A673 (cell line): Measurements from ENCODE around the gene DSCAM.

Source experiments
- EZH2 ChIP-seq: fragments of 200-600 bp; sonication (generic); IDR thresholded peaks from 2 replicates; pipeline ENCODE4 v1.6.1; 2017; ENCODE audit warnings: borderline replicate concordance, low read depth, mild to moderate bottlenecking, mixed read lengths, antibody characterized with exemption, low read length; ENCODE audit not compliant: poor library complexity, severe bottlenecking
- TF ChIP-seq, protein P1 (sequence below): fragments of 300-800, 200-600 bp; sonication (generic); conservative IDR thresholded peaks from 2 replicates; pipeline ENCODE4 v1.5.1; 2017; ENCODE audit warnings: low read depth, mild to moderate bottlenecking, antibody characterized with exemption, low read length, moderate library complexity, mixed read lengths

DNA sequence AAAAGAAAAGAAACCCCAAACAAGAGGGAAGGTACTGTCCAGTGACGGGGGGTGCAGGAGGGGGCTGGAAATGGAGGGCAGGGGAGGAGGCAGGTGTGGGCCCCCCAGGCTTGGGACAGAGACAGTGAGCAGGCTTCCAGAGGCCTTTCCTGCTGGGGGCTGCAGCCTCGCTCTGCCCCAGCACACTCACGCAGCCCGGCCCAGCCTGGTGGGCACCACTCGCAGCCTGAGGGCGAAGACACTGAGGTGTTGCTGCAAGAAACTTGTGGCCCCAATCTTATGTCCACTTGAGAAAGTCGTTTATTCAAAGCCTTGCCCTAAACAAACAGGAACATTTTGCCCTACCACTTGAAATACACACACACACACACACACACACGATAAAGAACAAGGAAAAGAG lies 705.3 kb downstream of the DSCAM start:
- TF ChIP-seq EZH2: no peak
- TF ChIP-seq, protein P1, sequence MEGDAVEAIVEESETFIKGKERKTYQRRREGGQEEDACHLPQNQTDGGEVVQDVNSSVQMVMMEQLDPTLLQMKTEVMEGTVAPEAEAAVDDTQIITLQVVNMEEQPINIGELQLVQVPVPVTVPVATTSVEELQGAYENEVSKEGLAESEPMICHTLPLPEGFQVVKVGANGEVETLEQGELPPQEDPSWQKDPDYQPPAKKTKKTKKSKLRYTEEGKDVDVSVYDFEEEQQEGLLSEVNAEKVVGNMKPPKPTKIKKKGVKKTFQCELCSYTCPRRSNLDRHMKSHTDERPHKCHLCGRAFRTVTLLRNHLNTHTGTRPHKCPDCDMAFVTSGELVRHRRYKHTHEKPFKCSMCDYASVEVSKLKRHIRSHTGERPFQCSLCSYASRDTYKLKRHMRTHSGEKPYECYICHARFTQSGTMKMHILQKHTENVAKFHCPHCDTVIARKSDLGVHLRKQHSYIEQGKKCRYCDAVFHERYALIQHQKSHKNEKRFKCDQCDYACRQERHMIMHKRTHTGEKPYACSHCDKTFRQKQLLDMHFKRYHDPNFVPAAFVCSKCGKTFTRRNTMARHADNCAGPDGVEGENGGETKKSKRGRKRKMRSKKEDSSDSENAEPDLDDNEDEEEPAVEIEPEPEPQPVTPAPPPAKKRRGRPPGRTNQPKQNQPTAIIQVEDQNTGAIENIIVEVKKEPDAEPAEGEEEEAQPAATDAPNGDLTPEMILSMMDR: no peak
